Spleen (tissue), 11 donors: Measurements from ENCODE around the gene NFASC. TPM values are rescaled to one million over a fixed set of nuclear protein-coding genes. Genes with fewer than 3 reads are reported as not detected.

Experiments used
- DNase-seq: peaks from one replicate; pipeline ENCODE4 v3.0.0-alpha.2; 2020
- H3K27ac ChIP-seq, 8 donors: fragments of 200-600 bp; sonication (generic) in 7 of 8; 1 replicate in 4 of 8; 2 replicates in 4 of 8; pipeline versions ENCODE4 v1.5.0 to v1.8.0; 2016 to 2021; ENCODE audit warnings: inconsistent platforms in 4 of 8, mild to moderate bottlenecking in 4 of 8, moderate library complexity in 1 of 8
- H3K27me3 ChIP-seq, 7 donors: fragments of 200-600 bp; sonication (generic) in 6 of 7; replicated peaks in 1 of 7; 1 replicate in 4 of 7; 2 replicates in 3 of 7; pipeline versions ENCODE4 v1.5.0 to v1.8.0; 2016 to 2021; ENCODE audit warnings: inconsistent platforms in 3 of 7, mild to moderate bottlenecking in 1 of 7
- H3K36me3 ChIP-seq, 6 donors: fragments of 200-600 bp; sonication (generic) in 5 of 6; 1 replicate in 4 of 6; 2 replicates in 2 of 6; pipeline versions ENCODE4 v1.5.0 to v1.8.0; 2016 to 2021; ENCODE audit warnings: inconsistent platforms in 2 of 6
- H3K4me1 ChIP-seq, 6 donors: fragments of 200-600 bp; sonication (generic) in 5 of 6; 1 replicate in 3 of 6; 2 replicates in 3 of 6; pipeline versions ENCODE4 v1.5.0 to v1.8.0; 2016 to 2021; ENCODE audit warnings: inconsistent platforms in 3 of 6
- H3K4me3 ChIP-seq, 8 donors: fragments of 200-600 bp; sonication (generic) in 7 of 8; 1 replicate in 4 of 8; 2 replicates in 4 of 8; pipeline versions ENCODE4 v1.5.0 to v1.8.0; 2016 to 2021; ENCODE audit warnings: inconsistent platforms in 4 of 8, mild to moderate bottlenecking in 4 of 8, moderate library complexity in 2 of 8
- H3K9me3 ChIP-seq, 8 donors: fragments of 200-600 bp; sonication (generic) in 7 of 8; 1 replicate in 4 of 8; 2 replicates in 4 of 8; pipeline versions ENCODE4 v1.5.0 to v1.8.0; 2016 to 2021; ENCODE audit warnings: inconsistent platforms in 4 of 8
- CTCF ChIP-seq, 11 experiments: fragments of 200-600 bp in 7 of 11; fragments of 450-650 bp in 4 of 11; sonication (generic) in 4 of 11; IDR thresholded peaks in 8 of 11; conservative IDR thresholded peaks in 3 of 11; 1 replicate in 7 of 11; 2 replicates in 4 of 11; pipeline versions ENCODE4 v1.4.0 to v1.8.0; 2016 to 2021; ENCODE audit warnings: antibody characterized with exemption in 11 of 11, inconsistent platforms in 4 of 11, mild to moderate bottlenecking in 1 of 11
- POLR2A ChIP-seq, 3 donors: fragments of 450-650 bp; IDR thresholded peaks; one replicate each; pipeline ENCODE4 v1.5.1; 2017; ENCODE audit warnings: antibody characterized with exemption in 3 of 3, mild to moderate bottlenecking in 1 of 3
- POLR2AphosphoS5 ChIP-seq, 3 donors: sonication (generic); formaldehyde crosslinking; IDR thresholded peaks; one replicate each; pipeline ENCODE4 v1.5.1; 2017; ENCODE audit warnings: antibody characterized with exemption in 3 of 3
- WGBS, 5 donors: extraction: QIAGEN DNeasy Blood & Tissue Kit in 3 of 5; methylation state at CpG; one replicate each; pipeline versions ENCODE4 v1.1.5 to v1.1.7; 2013 to 2018; 5-methylcytosine and 5-hydroxymethylcytosine counted together
- intact Hi-C: fragments of 100-400 bp; cut with DNase I; formaldehyde crosslinking; loops from one replicate; pipeline ENCODE4 v1.15.0; 2023; ENCODE audit warnings: low total_unique reads
- polyA plus RNA-seq, 3 donors: library from polyadenylated mRNA; stranded (reverse); fragments of 200-250 nt; gene quantifications; one replicate each; pipeline ENCODE4 v1.2.1, GENCODE V29; 2013
- total RNA-seq, 7 donors: library from RNA; depleted of rRNA in 3 of 7; stranded (reverse); fragments of >200 nt in 3 of 7; fragmentation: NEBNext Ultra II Directional in 4 of 7; extraction: Animal tissue kit (Norgen Biotek cat#: 25700) in 4 of 7; gene quantifications; one replicate each; pipeline versions ENCODE4 v1.1.0 to v1.2.1, GENCODE V29; 2016 to 2021
- donor health status: healthy with polysubstance abuse.
- donor health status: DM: no; HTN: no; CAD: no; lungs with moderate emphysema.
- donor health status: DM: no; HTN: no; CAD: no.
- donor health status: Bipolar disorder and iron deficiency.
- donor health status: healthy.
- donor health status: DM: no; HTN: no; CAD: no.
- donor health status: DM: yes; HTN: yes; CAD: no.

The NFASC gene
- total and polyA plus RNA-seq, 10 donors: 2.8 to 60.3 (median 23.1) TPM

GRCh38 chr1:204909109-204909508 is 38.4 kb downstream of the NFASC start:
- no peak for DNase-seq
- Histone ChIP-seq H3K27ac (no peak overlapping the region), H3K4me1 (no peaks in the 10 kb centered on the region), H3K36me3 (no peaks in the 10 kb centered on the region), H3K4me3 (no peak overlapping the region), H3K27me3 (peaks cover 0 to 25% (median 0%) of the 10 kb centered on the region in 7 donors), H3K9me3 (peaks cover 0 to 2% (median under 1%) of the 10 kb centered on the region in 8 donors)
- 71 to 86% (median 71%) methylated on average over 3 of the region's 3 CpGs for WGBS, 5 donors
- intact Hi-C loops: no loop called here
- TF ChIP-seq POLR2AphosphoS5 (IDR thresholded peaks at IDR 0.05) (no peak), POLR2A (IDR thresholded peaks at IDR 0.05) (no peak), CTCF (IDR thresholded peaks at IDR 0.05 in 8 of 11, conservative IDR thresholded peaks at IDR 0.05 in 3 of 11) (no peak)

- WGBS, 5 donors: 24 to 73% (median 50%) methylated on average over 5 of the region's 5 CpGs
- Histone ChIP-seq H3K9me3 (peaks cover 0 to 9% (median 5%) of the 10 kb centered on the region in 8 donors), H3K27me3 (peaks cover 0 to 17% (median 0%) of the 10 kb centered on the region in 7 donors), H3K36me3 (no peaks in the 10 kb centered on the region), H3K4me3 (no peak overlapping the region), H3K27ac (no peak overlapping the region), H3K4me1 (no peaks in the 10 kb centered on the region)
- intact Hi-C loops: no loop called here
- TF ChIP-seq CTCF (IDR thresholded peaks at IDR 0.05 in 8 of 11, conservative IDR thresholded peaks at IDR 0.05 in 3 of 11) (no peak), POLR2AphosphoS5 (IDR thresholded peaks at IDR 0.05) (no peak), POLR2A (IDR thresholded peaks at IDR 0.05) (no peak)
- DNase-seq: no peak
Measured at GRCh38 chr1:204915861-204916495, 45.3 kb downstream of the NFASC start.

- H3K9me3 ChIP-seq: peaks cover 0 to 9% (median 5%) of the 10 kb centered on the region in 8 donors
- 93 to 99% (median 96%) methylated on average over 2 of the region's 2 CpGs for WGBS, 5 donors
- H3K4me1 ChIP-seq: no peaks in the 10 kb centered on the region
- intact Hi-C loops: no loop called here
- no peak for TF ChIP-seq POLR2AphosphoS5 (IDR thresholded peaks at IDR 0.05)
- no peak for TF ChIP-seq POLR2A (IDR thresholded peaks at IDR 0.05)
- no peak for TF ChIP-seq CTCF (IDR thresholded peaks at IDR 0.05 in 8 of 11, conservative IDR thresholded peaks at IDR 0.05 in 3 of 11)
- no peak overlapping the region for H3K27ac ChIP-seq
- DNase-seq: no peak
- H3K36me3 ChIP-seq: no peaks in the 10 kb centered on the region
- no peak overlapping the region for H3K4me3 ChIP-seq
- peaks cover 0 to 8% (median 0%) of the 10 kb centered on the region in 7 donors for H3K27me3 ChIP-seq
Measured at GRCh38 chr1:204917802-204918201, 47.1 kb downstream of the NFASC start.

- no peak overlapping the region for H3K4me3 ChIP-seq
- peaks cover 0 to 8% (median 0%) of the 10 kb centered on the region in 7 donors for H3K27me3 ChIP-seq
- H3K9me3 ChIP-seq: no peaks in the 10 kb centered on the region
- intact Hi-C loops: no loop called here
- peaks cover 0 to 9% (median 0%) of the 10 kb centered on the region in 6 donors for H3K4me1 ChIP-seq
- TF ChIP-seq CTCF (IDR thresholded peaks at IDR 0.05 in 8 of 11, conservative IDR thresholded peaks at IDR 0.05 in 3 of 11) (no peak), POLR2A (IDR thresholded peaks at IDR 0.05) (no peak), POLR2AphosphoS5 (IDR thresholded peaks at IDR 0.05) (no peak)
- no peaks in the 10 kb centered on the region for H3K36me3 ChIP-seq
- no peak overlapping the region for H3K27ac ChIP-seq
- WGBS, 5 donors: 46 to 55% (median 53%) methylated on average over 3 of the region's 3 CpGs
- DNase-seq: no peak
Measured at GRCh38 chr1:204920511-204920910, 49.8 kb downstream of the NFASC start.
